BLaER1 treated with 17β-estradiol and CSF1 and Interleukin-3, amounts not matched to agents 10 nM and 100 nM (cell line): ENCODE results near the gene RUNX1.
A peak's percentile ranks its signal among the peaks of the same experiment; 100 is the strongest.

Experiments
- H3K27ac ChIP-seq, 11 experiments: shearing (Covaris generic); formaldehyde crosslinking; 2 replicates each; pipeline ENCODE4 v1.8.1; 2022
- H3K27me3 ChIP-seq, 11 experiments: shearing (Covaris generic); formaldehyde crosslinking; 2 replicates each; pipeline ENCODE4 v1.8.1; 2022
- H3K36me3 ChIP-seq, 11 experiments: shearing (Covaris generic); formaldehyde crosslinking; 2 replicates each; pipeline ENCODE4 v1.8.1; 2022
- H3K4me1 ChIP-seq, 10 experiments: shearing (Covaris generic); formaldehyde crosslinking; 2 replicates each; pipeline ENCODE4 v1.8.1; 2022
- H3K4me2 ChIP-seq, 11 experiments: shearing (Covaris generic); formaldehyde crosslinking; 2 replicates each; pipeline ENCODE4 v1.8.1; 2022
- H3K4me3 ChIP-seq, 10 experiments: shearing (Covaris generic); formaldehyde crosslinking; 2 replicates each; pipeline ENCODE4 v1.8.1; 2022
- H3K9ac ChIP-seq, 11 experiments: shearing (Covaris generic); formaldehyde crosslinking; 2 replicates each; pipeline ENCODE4 v1.8.1; 2022
- H3K9me3 ChIP-seq, 11 experiments: shearing (Covaris generic); formaldehyde crosslinking; replicated peaks in 1 of 11; 2 replicates each; pipeline ENCODE4 v1.8.1; 2022
- H4K20me1 ChIP-seq, 11 experiments: shearing (Covaris generic); formaldehyde crosslinking; 2 replicates each; pipeline ENCODE4 v1.8.1; 2022
- Cebpa-rat ChIP-seq, 11 experiments: shearing (Covaris generic); IDR thresholded peaks; 2 replicates each; pipeline ENCODE4 v1.8.1; 2022

The RUNX1 gene

GRCh38 chr21:34881421-34881820, 167.7 kb downstream of the RUNX1 start:
- Histone ChIP-seq H3K27ac (peak overlapping the region; percentile 95 to 99 (median 98); a peak in 20 of 22 replicates), H3K9me3 (peaks cover 0 to 9% (median 0%) of the 10 kb centered on the region in 11 experiments; a peak in 6 of 22 replicates), H3K9ac (peak overlapping the region; percentile 45 to 100 (median 98); a peak in 19 of 22 replicates), H3K4me3 (peak overlapping the region; percentile 80 to 99 (median 96); a peak in 18 of 20 replicates), H3K4me1 (peaks cover 47 to 86% (median 59%) of the 10 kb centered on the region in 10 experiments), H3K4me2 (peak overlapping the region; percentile 80 to 99 (median 88)), H3K36me3 (peaks cover 93 to 100% (median 98%) of the 10 kb centered on the region in 11 experiments), H4K20me1 (peaks cover 93 to 100% (median 100%) of the 10 kb centered on the region in 11 experiments), H3K27me3 (no peaks in the 10 kb centered on the region)
- no peak for TF ChIP-seq Cebpa-rat (IDR thresholded peaks at IDR 0.05)

- no peak overlapping the region for H3K27ac ChIP-seq
- H3K9me3 ChIP-seq, result peaks cover 0 to 3% (median 0%) of the 10 kb centered on the region in 11 experiments; a peak in 2 of 22 replicates
- H4K20me1 ChIP-seq, result peaks cover 93 to 100% (median 100%) of the 10 kb centered on the region in 11 experiments
- peaks cover 93 to 100% (median 98%) of the 10 kb centered on the region in 11 experiments for H3K36me3 ChIP-seq
- H3K4me3 ChIP-seq, result peak overlapping the region in 8 of 10 experiments; percentile 43 to 99 (median 96); a peak in 9 of 20 replicates
- TF ChIP-seq Cebpa-rat (IDR thresholded peaks at IDR 0.05), result no peak
- H3K9ac ChIP-seq, result peak overlapping the region in 2 of 11 experiments; percentile 39 to 100; a peak in 3 of 22 replicates
- peaks cover 57 to 97% (median 69%) of the 10 kb centered on the region in 10 experiments for H3K4me1 ChIP-seq
- H3K27me3 ChIP-seq, result no peaks in the 10 kb centered on the region
- peak overlapping the region in 10 of 11 experiments; percentile 81 to 99 (median 88); a peak in 18 of 22 replicates for H3K4me2 ChIP-seq
Observed at GRCh38 chr21:34880401-34880800, 168.7 kb downstream of the RUNX1 start.

GRCh38 chr21:34878940-34879339, 170.2 kb downstream of the RUNX1 start:
- no peak overlapping the region for H3K27ac ChIP-seq
- H3K36me3 ChIP-seq, result peaks cover 93 to 100% (median 98%) of the 10 kb centered on the region in 11 experiments
- peaks cover 93 to 100% (median 100%) of the 10 kb centered on the region in 11 experiments for H4K20me1 ChIP-seq
- peaks cover 72 to 99% (median 84%) of the 10 kb centered on the region in 10 experiments for H3K4me1 ChIP-seq
- H3K27me3 ChIP-seq, result no peaks in the 10 kb centered on the region
- peak overlapping the region; percentile 3 to 90 (median 73) for H3K4me2 ChIP-seq
- no peak for TF ChIP-seq Cebpa-rat (IDR thresholded peaks at IDR 0.05)
- peak overlapping the region in 1 of 11 experiments; percentile 28; a peak in 2 of 22 replicates for H3K9ac ChIP-seq
- H3K9me3 ChIP-seq, result no peaks in the 10 kb centered on the region
- H3K4me3 ChIP-seq, result peak overlapping the region in 3 of 10 experiments; percentile 6 to 13 (median 12); a peak in 3 of 20 replicates

DNA sequence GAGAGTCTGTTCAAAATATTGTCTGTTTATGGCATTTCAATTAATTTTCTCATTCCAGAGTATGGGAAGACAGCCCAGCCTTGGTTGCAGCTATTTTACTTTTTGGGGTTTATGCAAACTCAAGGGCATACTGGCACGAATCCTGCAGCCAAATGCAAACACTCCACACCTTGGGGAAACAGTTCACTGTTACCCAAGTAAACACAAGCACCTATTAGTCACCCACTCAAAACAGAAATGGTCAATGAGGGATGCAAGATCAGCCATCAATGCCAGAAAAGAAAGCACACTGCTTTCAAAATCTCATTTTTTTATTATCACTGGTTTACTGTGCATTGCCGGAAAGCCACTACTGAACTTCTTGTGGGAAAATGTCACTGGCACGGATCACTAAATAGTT, 170.6 kb downstream of the RUNX1 start:
- Histone ChIP-seq H3K9me3 (no peaks in the 10 kb centered on the region), H3K36me3 (peaks cover 93 to 100% (median 98%) of the 10 kb centered on the region in 11 experiments), H3K4me2 (peak overlapping the region; percentile 3 to 90 (median 73)), H3K4me1 (peaks cover 76 to 99% (median 88%) of the 10 kb centered on the region in 10 experiments), H3K27ac (no peak overlapping the region), H4K20me1 (peaks cover 93 to 100% (median 100%) of the 10 kb centered on the region in 11 experiments), H3K9ac (peak overlapping the region in 1 of 11 experiments; percentile 28; a peak in 2 of 22 replicates), H3K4me3 (peak overlapping the region in 3 of 10 experiments; percentile 6 to 13 (median 12); a peak in 3 of 20 replicates), H3K27me3 (no peaks in the 10 kb centered on the region)
- TF ChIP-seq Cebpa-rat (IDR thresholded peaks at IDR 0.05), result no peak

DNA sequence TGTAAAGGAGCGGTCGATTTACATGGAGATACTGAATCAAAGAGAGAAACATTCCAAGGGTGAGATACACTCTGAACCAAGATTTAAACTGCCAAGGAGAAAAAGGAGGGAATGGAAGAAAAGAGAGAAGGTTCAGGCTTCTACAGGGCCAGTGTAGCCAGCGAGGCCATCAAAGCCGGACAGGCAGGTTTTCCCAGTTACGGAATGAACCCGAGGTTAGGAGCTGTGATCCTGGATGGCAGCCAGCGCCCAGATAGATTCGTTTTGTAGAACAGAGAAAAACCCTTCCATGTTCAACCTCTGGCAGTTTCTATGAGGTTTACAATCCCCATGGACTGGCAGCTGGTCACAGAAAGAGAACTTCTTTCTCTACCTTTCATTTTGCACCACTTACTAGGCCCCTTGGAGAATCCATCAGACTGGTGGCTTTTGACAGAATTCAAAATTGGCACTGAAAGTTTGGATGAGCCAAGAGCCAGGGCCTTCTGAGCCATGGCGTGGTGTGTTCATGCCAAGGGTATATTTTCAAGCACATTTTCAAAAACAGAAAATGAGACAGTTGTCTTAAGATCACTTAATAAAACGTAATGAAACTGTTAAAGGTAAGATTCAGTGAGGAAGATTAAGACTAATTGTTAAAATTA, 171.5 kb downstream of the RUNX1 start:
- peak overlapping the region in 4 of 10 experiments; percentile 7 to 31 (median 18); a peak in 6 of 20 replicates for H3K4me3 ChIP-seq
- H4K20me1 ChIP-seq, result peaks cover 98 to 100% (median 100%) of the 10 kb centered on the region in 11 experiments
- H3K9me3 ChIP-seq, result no peaks in the 10 kb centered on the region
- H3K9ac ChIP-seq, result peak overlapping the region in 5 of 11 experiments; percentile 2 to 37 (median 18); a peak in 5 of 22 replicates
- peaks cover 96 to 100% (median 98%) of the 10 kb centered on the region in 11 experiments for H3K36me3 ChIP-seq
- TF ChIP-seq Cebpa-rat (IDR thresholded peaks at IDR 0.05), result no peak
- H3K4me1 ChIP-seq, result peaks cover 85 to 99% (median 97%) of the 10 kb centered on the region in 10 experiments
- H3K27ac ChIP-seq, result peak overlapping the region in 2 of 11 experiments; percentile 8 to 32; a peak in 1 of 22 replicates
- H3K4me2 ChIP-seq, result peak overlapping the region; percentile 44 to 90 (median 75)
- no peaks in the 10 kb centered on the region; a peak in 1 of 22 replicates for H3K27me3 ChIP-seq

DNA sequence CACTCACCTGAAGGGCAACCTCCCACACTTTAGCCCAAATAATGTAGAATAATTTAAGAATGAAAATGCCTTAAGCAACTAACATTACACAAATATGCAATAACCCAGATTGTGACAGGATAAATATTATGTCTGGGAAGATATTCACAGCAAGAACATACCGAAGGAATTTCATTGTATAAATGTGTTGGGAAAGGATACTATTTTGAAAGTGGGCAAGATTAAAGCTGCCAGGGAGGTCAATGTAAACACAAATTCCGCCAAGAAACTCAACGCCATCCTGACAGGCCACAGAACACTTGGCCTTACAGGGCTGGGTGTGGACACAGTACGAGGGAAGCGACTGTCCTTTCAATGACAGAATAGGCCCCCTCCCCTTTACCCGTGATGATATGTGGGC, 173.3 kb downstream of the RUNX1 start:
- peak overlapping the region in 7 of 11 experiments; percentile 6 to 23 (median 20); a peak in 6 of 22 replicates for H3K9ac ChIP-seq
- peaks cover 98 to 100% (median 100%) of the 10 kb centered on the region in 11 experiments for H4K20me1 ChIP-seq
- no peaks in the 10 kb centered on the region; a peak in 1 of 22 replicates for H3K27me3 ChIP-seq
- peak overlapping the region; percentile 44 to 90 (median 75) for H3K4me2 ChIP-seq
- H3K36me3 ChIP-seq, result peaks cover 96 to 100% (median 100%) of the 10 kb centered on the region in 11 experiments
- peaks cover 86 to 100% (median 99%) of the 10 kb centered on the region in 10 experiments for H3K4me1 ChIP-seq
- H3K27ac ChIP-seq, result peak overlapping the region in 4 of 11 experiments; percentile 36 to 66 (median 54); a peak in 8 of 22 replicates
- no peak for TF ChIP-seq Cebpa-rat (IDR thresholded peaks at IDR 0.05)
- H3K4me3 ChIP-seq, result peak overlapping the region in 4 of 10 experiments; percentile 11 to 28 (median 22); a peak in 5 of 20 replicates
- H3K9me3 ChIP-seq, result no peaks in the 10 kb centered on the region

DNA sequence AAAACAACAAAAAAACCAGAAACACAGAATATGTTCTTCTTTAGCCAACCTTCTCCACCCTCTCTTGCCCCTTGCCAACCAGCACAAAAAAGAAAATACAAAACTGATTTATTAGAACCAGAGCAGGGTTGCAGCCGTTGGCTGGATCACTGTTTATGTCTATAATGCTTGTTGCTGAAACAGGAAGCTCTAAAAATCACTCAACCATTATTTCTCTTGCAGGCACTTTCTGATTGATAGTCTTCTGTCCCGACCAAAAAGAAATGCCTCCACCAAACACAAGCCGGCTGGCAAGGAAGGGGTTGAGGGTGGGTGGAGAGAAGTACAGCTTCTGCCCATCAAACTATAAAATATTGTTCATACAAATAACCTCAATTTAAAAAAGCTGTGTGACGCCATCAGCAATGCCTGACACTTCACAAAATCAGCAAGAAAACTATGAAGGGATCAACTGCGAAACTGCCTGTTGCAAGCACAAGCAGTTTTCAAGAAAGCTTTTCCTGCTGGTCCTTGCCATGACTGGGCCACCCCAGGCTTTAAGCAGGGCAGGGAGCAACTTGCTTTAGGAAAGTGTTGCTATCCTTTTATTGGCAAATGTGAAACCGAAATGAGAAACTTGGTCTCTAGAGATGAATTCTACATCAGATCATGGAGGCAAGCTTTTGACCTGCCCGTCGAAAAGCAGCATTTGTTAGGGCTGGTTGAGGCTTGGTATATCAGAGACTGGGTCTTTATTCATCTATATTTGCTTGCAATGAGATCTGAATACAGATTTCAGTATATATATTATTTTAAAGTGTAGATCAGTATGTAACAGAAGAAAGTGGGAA, 174.2 kb downstream of the RUNX1 start:
- peaks cover 98 to 100% (median 100%) of the 10 kb centered on the region in 11 experiments for H4K20me1 ChIP-seq
- H3K4me1 ChIP-seq, result peaks cover 90 to 100% (median 99%) of the 10 kb centered on the region in 10 experiments
- no peak; a peak in 1 of 22 replicates for TF ChIP-seq Cebpa-rat (IDR thresholded peaks at IDR 0.05)
- peak overlapping the region; percentile 11 to 50 (median 22); a peak in 13 of 22 replicates for H3K9ac ChIP-seq
- peak overlapping the region; percentile 44 to 90 (median 75) for H3K4me2 ChIP-seq
- peaks cover 96 to 100% (median 100%) of the 10 kb centered on the region in 11 experiments for H3K36me3 ChIP-seq
- peak overlapping the region in 9 of 11 experiments; percentile 7 to 66 (median 40); a peak in 15 of 22 replicates for H3K27ac ChIP-seq
- H3K9me3 ChIP-seq, result no peaks in the 10 kb centered on the region
- no peak overlapping the region; a peak in 1 of 20 replicates for H3K4me3 ChIP-seq
- H3K27me3 ChIP-seq, result no peaks in the 10 kb centered on the region; a peak in 1 of 22 replicates
